HEK293 (cell line): ENCODE data around the gene TEX36.
"Not testable (repeated sequence)": the region's sequence is repeated elsewhere in the genome, so short reads cannot be mapped to it uniquely, and the experiment has no call there.

Source experiments
- BCL6B ChIP-seq: fragments of 450-650 bp; formaldehyde crosslinking; IDR thresholded peaks from 2 replicates; pipeline ENCODE4 v1.5.1; 2017; ENCODE audit warnings: missing biosample characterization, missing genetic modification characterization
- CTCF ChIP-seq: fragments of 450-650 bp; formaldehyde crosslinking; IDR thresholded peaks from 2 replicates; pipeline ENCODE4 v1.5.1; 2016; ENCODE audit warnings: missing biosample characterization, missing genetic modification characterization
- INSM2 ChIP-seq: fragments of 450-650 bp; formaldehyde crosslinking; IDR thresholded peaks from 2 replicates; pipeline ENCODE4 v1.5.1; 2016; ENCODE audit warnings: missing biosample characterization, missing genetic modification characterization
- KLF1 ChIP-seq: fragments of 450-650 bp; formaldehyde crosslinking; IDR thresholded peaks from 2 replicates; pipeline ENCODE4 v1.5.1; 2016; ENCODE audit warnings: missing biosample characterization, missing genetic modification characterization
- PRDM10 ChIP-seq: fragments of 450-650 bp; formaldehyde crosslinking; IDR thresholded peaks from 2 replicates; pipeline ENCODE4 v1.5.1; 2016; ENCODE audit warnings: missing biosample characterization, missing genetic modification characterization
- REST ChIP-seq: fragments of 450-650 bp; formaldehyde crosslinking; IDR thresholded peaks from 2 replicates; pipeline ENCODE4 v1.5.1; 2016; ENCODE audit warnings: missing biosample characterization, missing genetic modification characterization
- ZBTB20 ChIP-seq: fragments of 450-650 bp; formaldehyde crosslinking; IDR thresholded peaks from 2 replicates; pipeline ENCODE4 v1.5.1; 2016; ENCODE audit warnings: missing biosample characterization, missing genetic modification characterization
- ZNF514 ChIP-seq: fragments of 450-650 bp; formaldehyde crosslinking; IDR thresholded peaks from 2 replicates; pipeline ENCODE4 v1.5.1; 2016; ENCODE audit warnings: missing biosample characterization, missing genetic modification characterization
- ZNF561 ChIP-seq: fragments of 450-650 bp; IDR thresholded peaks from 2 replicates; pipeline ENCODE4 v1.5.1; 2018; ENCODE audit warnings: missing biosample characterization, missing genetic modification characterization, borderline replicate concordance
- ZNF639 ChIP-seq: fragments of 450-650 bp; formaldehyde crosslinking; IDR thresholded peaks from 2 replicates; pipeline ENCODE4 v1.5.1; 2016; ENCODE audit warnings: missing biosample characterization, missing genetic modification characterization

GRCh38 chr10:125653113-125653512 lies 29.9 kb downstream of the TEX36 start:
- TF ChIP-seq ZNF514 (tag by site-specific recombination); ZNF561 (tag by site-specific recombination); KLF1 (tag by site-specific recombination); INSM2; PRDM10 (tag by site-specific recombination); BCL6B (tag by site-specific recombination); CTCF (tag by site-specific recombination); REST; ZNF639 (tag by site-specific recombination); ZBTB20 (tag by site-specific recombination): not testable (repeated sequence)
